ENCODE results near the gene ZNF346. TPM values are rescaled to one million over a fixed set of nuclear protein-coding genes. Genes with fewer than 3 reads are reported as not detected.

The ZNF346 gene
- total RNA-seq (2021) = 18.4 to 25.4 TPM (median 19.4 TPM) in 3 replicates
- percentile 68 among the genes with signal in this experiment for Bru-seq, nascent RNA
- long read RNA-seq, experiment 1, transcript ZNF346-201 (7 exons, 2,314 nt) = major isoform, 38 of 75 reads
- long read RNA-seq, experiment 1, transcript ZNF346-210 (5 exons, 977 nt) = minor isoform, 6 of 75 reads
- long read RNA-seq, experiment 1, partial matches to known transcripts = 12 of 75 reads
- long read RNA-seq, experiment 1, other reads (novel, unspliced or antisense) = 16 of 75 reads
- long read RNA-seq, experiment 2, partial matches to known transcripts = 1 of 16 reads
- long read RNA-seq, experiment 2, other reads (novel, unspliced or antisense) = 10 of 16 reads
- long read RNA-seq, experiment 3, transcript ZNF346-201 (7 exons, 2,314 nt) = major isoform, 5 of 13 reads
- long read RNA-seq, experiment 3, partial matches to known transcripts = 1 of 13 reads
- long read RNA-seq, experiment 3, other reads (novel, unspliced or antisense) = 5 of 13 reads

DNA sequence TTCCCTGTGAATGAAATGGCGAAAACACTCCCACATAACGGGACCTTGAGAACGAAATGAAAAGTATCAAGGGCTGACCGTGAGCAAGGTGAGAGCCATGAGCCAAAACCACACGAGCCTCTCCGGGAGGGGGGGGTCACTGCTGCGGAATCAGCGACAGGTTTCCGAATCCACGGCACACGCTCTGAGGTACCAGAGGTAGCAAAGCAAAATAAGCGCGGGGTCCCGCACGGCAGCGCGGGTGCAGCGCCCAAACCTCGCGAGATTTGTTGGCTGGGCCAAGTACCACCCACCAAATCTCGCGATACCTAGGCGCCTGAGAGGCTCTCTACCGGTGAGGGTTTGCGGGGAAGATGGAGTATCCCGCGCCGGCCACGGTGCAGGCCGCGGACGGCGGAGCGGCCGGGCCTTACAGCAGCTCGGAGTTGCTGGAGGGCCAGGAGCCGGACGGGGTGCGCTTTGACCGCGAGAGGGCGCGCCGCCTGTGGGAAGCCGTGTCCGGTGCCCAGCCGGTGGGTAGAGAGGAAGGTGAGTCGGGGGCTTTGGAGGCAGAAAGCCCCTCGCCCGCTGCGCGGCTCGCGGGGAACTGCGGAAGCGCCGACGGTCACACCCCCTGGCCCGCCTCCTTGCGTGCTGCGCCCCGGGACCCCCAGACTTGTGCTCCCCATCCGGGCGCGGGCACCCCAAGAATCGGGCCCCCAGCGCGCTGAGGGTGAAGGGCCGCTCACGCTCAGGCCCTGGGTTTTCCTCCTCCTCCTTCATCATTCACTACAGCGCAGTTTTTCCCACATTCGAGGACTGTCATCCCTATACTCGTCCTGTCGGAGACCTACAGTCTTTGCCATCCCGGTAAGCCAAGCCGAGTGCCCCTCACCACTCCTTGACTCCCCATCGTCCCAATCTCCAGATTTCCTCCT lies at the start of gene ZNF346:
TSS of gene ZNF346 (plus strand) at position 311 of the 917 bp plus-strand sequence. CDS start at position 354, 43 bp downstream.
- Mint-ChIP-seq H3K4me1 (peaks cover 11% of the 10 kb centered on the region), H3K27me3 (ENCODE audit: low read depth) (no peaks in the 10 kb centered on the region), H3K27ac (peak within 1 kb of the TSS; percentile 95), H3K4me3 (peak within 1 kb of the TSS; percentile 98), H3K9me3 (no peaks in the 10 kb centered on the region), H3K36me3 (peaks cover 18% of the 10 kb centered on the region)
- ChIA-PET POLR2A (interaction anchor here (1.1 to 1.2 kb wide), 2 partner anchors 12 to 64 kb away, joined by 3 read pairs; partner anchors contain the start of gene FGFR4), CTCF (interaction anchor here (0.7 to 2.7 kb wide), 14 partner anchors 10 to 392 kb away, joined by 3 to 19 read pairs (median 4); partner anchors contain the start of genes EIF4E1B, SNCB and UIMC1)
- DNase-seq (ENCODE audit: low spot score) = peak; percentile 91
- ATAC-seq = peak; percentile 97
- TF ChIP-seq, protein P1, sequence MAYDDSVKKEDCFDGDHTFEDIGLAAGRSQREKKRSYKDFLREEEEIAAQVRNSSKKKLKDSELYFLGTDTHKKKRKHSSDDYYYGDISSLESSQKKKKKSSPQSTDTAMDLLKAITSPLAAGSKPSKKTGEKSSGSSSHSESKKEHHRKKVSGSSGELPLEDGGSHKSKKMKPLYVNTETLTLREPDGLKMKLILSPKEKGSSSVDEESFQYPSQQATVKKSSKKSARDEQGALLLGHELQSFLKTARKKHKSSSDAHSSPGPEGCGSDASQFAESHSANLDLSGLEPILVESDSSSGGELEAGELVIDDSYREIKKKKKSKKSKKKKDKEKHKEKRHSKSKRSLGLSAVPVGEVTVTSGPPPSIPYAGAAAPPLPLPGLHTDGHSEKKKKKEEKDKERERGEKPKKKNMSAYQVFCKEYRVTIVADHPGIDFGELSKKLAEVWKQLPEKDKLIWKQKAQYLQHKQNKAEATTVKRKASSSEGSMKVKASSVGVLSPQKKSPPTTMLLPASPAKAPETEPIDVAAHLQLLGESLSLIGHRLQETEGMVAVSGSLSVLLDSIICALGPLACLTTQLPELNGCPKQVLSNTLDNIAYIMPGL (CRISPR knock-in tag; IDR thresholded peaks at IDR 0.05) = peak; percentile 97; the same call in 1 of the 2 replicates
- no peak for TF ChIP-seq TCF7 (CRISPR knock-in tag; IDR thresholded peaks at IDR 0.05; ENCODE audit: low read depth)
- no peak for TF ChIP-seq PRRX2 (CRISPR knock-in tag; IDR thresholded peaks at IDR 0.05)
- peak; percentile 20 for TF ChIP-seq SP1 (CRISPR knock-in tag; conservative IDR thresholded peaks at IDR 0.05)
- TF ChIP-seq, protein P2, sequence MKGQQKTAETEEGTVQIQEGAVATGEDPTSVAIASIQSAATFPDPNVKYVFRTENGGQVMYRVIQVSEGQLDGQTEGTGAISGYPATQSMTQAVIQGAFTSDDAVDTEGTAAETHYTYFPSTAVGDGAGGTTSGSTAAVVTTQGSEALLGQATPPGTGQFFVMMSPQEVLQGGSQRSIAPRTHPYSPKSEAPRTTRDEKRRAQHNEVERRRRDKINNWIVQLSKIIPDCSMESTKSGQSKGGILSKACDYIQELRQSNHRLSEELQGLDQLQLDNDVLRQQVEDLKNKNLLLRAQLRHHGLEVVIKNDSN (CRISPR knock-in tag; IDR thresholded peaks at IDR 0.05) = peak; percentile 29
- TF ChIP-seq E2F4 (CRISPR knock-in tag; IDR thresholded peaks at IDR 0.05; ENCODE audit: borderline replicate concordance, low read depth) = no peak
- TF ChIP-seq NR2C2 (CRISPR knock-in tag; IDR thresholded peaks at IDR 0.05) = no peak
- TF ChIP-seq MLX (CRISPR knock-in tag; IDR thresholded peaks at IDR 0.05) = no peak
- no peak for TF ChIP-seq JAZF1 (CRISPR knock-in tag; IDR thresholded peaks at IDR 0.05)
- TF ChIP-seq, protein P3, sequence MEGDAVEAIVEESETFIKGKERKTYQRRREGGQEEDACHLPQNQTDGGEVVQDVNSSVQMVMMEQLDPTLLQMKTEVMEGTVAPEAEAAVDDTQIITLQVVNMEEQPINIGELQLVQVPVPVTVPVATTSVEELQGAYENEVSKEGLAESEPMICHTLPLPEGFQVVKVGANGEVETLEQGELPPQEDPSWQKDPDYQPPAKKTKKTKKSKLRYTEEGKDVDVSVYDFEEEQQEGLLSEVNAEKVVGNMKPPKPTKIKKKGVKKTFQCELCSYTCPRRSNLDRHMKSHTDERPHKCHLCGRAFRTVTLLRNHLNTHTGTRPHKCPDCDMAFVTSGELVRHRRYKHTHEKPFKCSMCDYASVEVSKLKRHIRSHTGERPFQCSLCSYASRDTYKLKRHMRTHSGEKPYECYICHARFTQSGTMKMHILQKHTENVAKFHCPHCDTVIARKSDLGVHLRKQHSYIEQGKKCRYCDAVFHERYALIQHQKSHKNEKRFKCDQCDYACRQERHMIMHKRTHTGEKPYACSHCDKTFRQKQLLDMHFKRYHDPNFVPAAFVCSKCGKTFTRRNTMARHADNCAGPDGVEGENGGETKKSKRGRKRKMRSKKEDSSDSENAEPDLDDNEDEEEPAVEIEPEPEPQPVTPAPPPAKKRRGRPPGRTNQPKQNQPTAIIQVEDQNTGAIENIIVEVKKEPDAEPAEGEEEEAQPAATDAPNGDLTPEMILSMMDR (IDR thresholded peaks at IDR 0.05) = peak; percentile 38; the same call in 1 of the 2 replicates
- TF ChIP-seq, protein P4, sequence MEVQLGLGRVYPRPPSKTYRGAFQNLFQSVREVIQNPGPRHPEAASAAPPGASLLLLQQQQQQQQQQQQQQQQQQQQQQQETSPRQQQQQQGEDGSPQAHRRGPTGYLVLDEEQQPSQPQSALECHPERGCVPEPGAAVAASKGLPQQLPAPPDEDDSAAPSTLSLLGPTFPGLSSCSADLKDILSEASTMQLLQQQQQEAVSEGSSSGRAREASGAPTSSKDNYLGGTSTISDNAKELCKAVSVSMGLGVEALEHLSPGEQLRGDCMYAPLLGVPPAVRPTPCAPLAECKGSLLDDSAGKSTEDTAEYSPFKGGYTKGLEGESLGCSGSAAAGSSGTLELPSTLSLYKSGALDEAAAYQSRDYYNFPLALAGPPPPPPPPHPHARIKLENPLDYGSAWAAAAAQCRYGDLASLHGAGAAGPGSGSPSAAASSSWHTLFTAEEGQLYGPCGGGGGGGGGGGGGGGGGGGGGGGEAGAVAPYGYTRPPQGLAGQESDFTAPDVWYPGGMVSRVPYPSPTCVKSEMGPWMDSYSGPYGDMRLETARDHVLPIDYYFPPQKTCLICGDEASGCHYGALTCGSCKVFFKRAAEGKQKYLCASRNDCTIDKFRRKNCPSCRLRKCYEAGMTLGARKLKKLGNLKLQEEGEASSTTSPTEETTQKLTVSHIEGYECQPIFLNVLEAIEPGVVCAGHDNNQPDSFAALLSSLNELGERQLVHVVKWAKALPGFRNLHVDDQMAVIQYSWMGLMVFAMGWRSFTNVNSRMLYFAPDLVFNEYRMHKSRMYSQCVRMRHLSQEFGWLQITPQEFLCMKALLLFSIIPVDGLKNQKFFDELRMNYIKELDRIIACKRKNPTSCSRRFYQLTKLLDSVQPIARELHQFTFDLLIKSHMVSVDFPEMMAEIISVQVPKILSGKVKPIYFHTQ (CRISPR knock-in tag; IDR thresholded peaks at IDR 0.05) = no peak
- TF ChIP-seq, protein P5, sequence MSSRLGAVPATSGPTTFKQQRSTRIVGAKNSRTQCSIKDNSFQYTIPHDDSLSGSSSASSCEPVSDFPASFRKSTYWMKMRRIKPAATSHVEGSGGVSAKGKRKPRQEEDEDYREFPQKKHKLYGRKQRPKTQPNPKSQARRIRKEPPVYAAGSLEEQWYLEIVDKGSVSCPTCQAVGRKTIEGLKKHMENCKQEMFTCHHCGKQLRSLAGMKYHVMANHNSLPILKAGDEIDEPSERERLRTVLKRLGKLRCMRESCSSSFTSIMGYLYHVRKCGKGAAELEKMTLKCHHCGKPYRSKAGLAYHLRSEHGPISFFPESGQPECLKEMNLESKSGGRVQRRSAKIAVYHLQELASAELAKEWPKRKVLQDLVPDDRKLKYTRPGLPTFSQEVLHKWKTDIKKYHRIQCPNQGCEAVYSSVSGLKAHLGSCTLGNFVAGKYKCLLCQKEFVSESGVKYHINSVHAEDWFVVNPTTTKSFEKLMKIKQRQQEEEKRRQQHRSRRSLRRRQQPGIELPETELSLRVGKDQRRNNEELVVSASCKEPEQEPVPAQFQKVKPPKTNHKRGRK (CRISPR knock-in tag; IDR thresholded peaks at IDR 0.05; ENCODE audit: borderline replicate concordance) = no peak
- no peak for TF ChIP-seq SMAD4 (CRISPR knock-in tag; IDR thresholded peaks at IDR 0.05)
- TF ChIP-seq TP53 (CRISPR knock-in tag; IDR thresholded peaks at IDR 0.05) = no peak; the same call in 1 of the 2 replicates
- peak; percentile 80; the same call in 1 of the 2 replicates for TF ChIP-seq FOXP1 (CRISPR knock-in tag; IDR thresholded peaks at IDR 0.05; ENCODE audit: borderline replicate concordance)
- TF ChIP-seq ZNF317 (CRISPR knock-in tag; IDR thresholded peaks at IDR 0.05; ENCODE audit: borderline replicate concordance, low read depth) = no peak
- TF ChIP-seq JUN (CRISPR knock-in tag; IDR thresholded peaks at IDR 0.05) = 0 out of 2 replicates have a peak, but pooled peaks have one; percentile 55
- TF ChIP-seq ZBTB21 (CRISPR knock-in tag; IDR thresholded peaks at IDR 0.05; ENCODE audit: borderline replicate concordance) = no peak
- no peak for TF ChIP-seq ZNF263 (CRISPR knock-in tag; IDR thresholded peaks at IDR 0.05; ENCODE audit: low read depth)
- TF ChIP-seq, protein P6, sequence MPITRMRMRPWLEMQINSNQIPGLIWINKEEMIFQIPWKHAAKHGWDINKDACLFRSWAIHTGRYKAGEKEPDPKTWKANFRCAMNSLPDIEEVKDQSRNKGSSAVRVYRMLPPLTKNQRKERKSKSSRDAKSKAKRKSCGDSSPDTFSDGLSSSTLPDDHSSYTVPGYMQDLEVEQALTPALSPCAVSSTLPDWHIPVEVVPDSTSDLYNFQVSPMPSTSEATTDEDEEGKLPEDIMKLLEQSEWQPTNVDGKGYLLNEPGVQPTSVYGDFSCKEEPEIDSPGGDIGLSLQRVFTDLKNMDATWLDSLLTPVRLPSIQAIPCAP (CRISPR knock-in tag; IDR thresholded peaks at IDR 0.05) = no peak
- no peak for TF ChIP-seq ATF3 (CRISPR knock-in tag; conservative IDR thresholded peaks at IDR 0.05)
- 0 out of 2 replicates have a peak, but pooled peaks have one; percentile 10 for TF ChIP-seq ZNF423 (CRISPR knock-in tag; IDR thresholded peaks at IDR 0.05)

Measured in WTC11 (cell line).